B cell (primary cell): ENCODE data around the gene UNC13D.

Experiments used
- CTCF ChIP-seq: fragments of 200-600 bp; IDR thresholded peaks from one replicate; pipeline ENCODE4 v1.8.0; 2022; ENCODE audit warnings: antibody characterized with exemption, mild to moderate bottlenecking
- EZH2 ChIP-seq: IDR thresholded peaks from 2 replicates; pipeline ENCODE4 v1.6.1; 2012; ENCODE audit warnings: borderline replicate concordance, low read depth, mild to moderate bottlenecking, moderate library complexity, low read length; ENCODE audit not compliant: insufficient read depth, poor library complexity, severe bottlenecking

- TF ChIP-seq CTCF = peak; percentile 64
- no peak for TF ChIP-seq EZH2
These were observed 11.3 kb upstream of the UNC13D start, which contains the start of gene WBP2 for GRCh38 chr17:75855310-75856061.
